Activated CD8-positive, alpha-beta memory T cell treated with anti-CD3 and anti-CD28 coated beads, Interleukin-2, amount 50 U/mL, for 24 hours (primary cell): ENCODE measurements around the gene COL4A4.

Experiments used
- DNase-seq: peaks from one replicate; pipeline ENCODE4 v3.0.0-alpha.2; 2020; ENCODE audit errors: extremely low read depth

Gene COL4A4

DNA sequence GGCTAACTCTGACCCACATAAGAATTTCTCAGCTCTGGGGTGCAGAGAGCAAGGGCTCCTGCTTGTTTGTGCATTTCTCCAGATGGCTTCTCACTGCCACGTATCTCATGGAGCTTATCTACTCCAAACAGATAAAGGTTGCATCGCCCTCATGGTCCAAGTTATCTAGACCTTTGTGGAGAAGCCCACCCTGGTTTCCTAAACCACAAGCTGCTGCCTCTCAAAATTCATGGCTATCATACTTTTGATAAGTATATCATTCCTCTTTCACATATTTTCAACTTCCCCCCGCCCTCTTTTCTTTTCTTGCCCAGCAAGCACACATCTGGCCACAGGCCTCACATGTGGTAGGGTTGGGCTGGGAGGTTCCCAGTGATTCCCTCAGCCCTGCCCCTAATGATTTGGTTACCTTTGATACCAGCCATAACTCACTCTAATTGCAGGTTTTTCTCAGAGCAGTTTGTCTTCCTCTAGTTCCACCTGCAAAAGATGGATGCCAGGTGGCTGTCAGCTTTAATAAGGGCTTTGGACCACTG, 182.1 kb downstream of the COL4A4 start:
- DNase-seq = no peak

GRCh38 chr2:226979004-226979403, 185.0 kb downstream of the COL4A4 start:
- no peak for DNase-seq

DNA sequence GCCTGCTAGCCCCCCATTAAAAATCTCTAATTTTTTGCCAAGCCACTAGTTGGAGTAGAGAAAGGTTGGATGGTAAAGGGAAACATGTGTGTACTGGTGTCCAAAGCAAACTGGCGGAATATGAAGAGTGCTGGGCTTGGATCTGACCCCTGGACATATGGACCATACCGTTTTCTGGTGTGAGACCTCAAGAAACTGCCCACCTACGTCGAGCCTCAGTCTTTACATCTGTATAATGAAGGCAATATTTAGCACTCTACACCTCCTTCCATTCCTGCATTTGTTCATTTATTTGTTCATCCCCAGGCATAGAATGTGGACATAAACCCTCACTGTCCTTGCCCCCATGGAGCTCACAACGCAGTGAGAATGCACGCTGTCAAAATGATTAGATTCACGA, 185.7 kb downstream of the COL4A4 start:
- DNase-seq = no peak

- DNase-seq = no peak
Observed at GRCh38 chr2:226977775-226978190, 186.2 kb downstream of the COL4A4 start.

DNA sequence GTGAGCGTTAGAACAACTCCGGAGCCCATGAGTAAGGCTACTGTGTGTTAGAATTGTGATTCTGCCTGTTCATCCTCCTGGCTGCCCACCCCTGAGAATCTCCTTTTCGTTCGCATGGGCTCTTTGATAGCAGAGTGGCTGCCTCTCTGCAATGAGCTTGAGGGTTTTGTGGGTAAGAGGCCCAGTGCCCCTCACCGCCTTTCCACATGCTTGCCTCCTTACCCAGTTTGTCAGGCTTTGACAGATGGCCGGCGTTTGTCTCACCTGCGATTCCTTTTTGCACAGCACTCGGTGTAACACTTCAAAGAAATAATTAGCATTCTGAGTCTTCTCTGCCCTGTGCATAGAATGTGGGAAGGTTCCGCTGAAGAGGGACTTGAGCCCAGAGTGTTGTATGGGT, 190.2 kb downstream of the COL4A4 start:
- DNase-seq = no peak

- DNase-seq = no peak
Observed at GRCh38 chr2:226971770-226972169, 192.2 kb downstream of the COL4A4 start.

DNA sequence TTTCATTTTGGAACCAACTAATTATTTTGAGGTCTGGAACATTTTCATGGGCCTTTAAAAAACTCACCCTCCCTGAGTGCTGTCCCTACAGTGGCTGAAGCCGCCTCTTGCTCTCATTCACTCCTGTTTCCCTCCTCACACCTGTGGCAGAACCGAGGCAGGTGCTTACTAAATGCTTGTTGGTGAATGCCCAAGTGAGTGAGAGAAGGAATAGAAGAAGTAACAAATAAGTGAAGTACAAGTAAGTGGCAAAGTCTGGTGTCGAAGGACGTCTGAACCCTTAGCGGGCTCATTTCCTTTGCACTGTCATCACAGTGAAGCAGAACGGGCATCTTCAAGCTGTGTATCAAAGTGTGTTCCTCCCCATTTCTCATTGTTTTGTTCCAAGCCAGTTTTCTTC, 192.9 kb downstream of the COL4A4 start:
- DNase-seq = no peak

GRCh38 chr2:226970362-226970761, 193.6 kb downstream of the COL4A4 start:
- DNase-seq = no peak

DNA sequence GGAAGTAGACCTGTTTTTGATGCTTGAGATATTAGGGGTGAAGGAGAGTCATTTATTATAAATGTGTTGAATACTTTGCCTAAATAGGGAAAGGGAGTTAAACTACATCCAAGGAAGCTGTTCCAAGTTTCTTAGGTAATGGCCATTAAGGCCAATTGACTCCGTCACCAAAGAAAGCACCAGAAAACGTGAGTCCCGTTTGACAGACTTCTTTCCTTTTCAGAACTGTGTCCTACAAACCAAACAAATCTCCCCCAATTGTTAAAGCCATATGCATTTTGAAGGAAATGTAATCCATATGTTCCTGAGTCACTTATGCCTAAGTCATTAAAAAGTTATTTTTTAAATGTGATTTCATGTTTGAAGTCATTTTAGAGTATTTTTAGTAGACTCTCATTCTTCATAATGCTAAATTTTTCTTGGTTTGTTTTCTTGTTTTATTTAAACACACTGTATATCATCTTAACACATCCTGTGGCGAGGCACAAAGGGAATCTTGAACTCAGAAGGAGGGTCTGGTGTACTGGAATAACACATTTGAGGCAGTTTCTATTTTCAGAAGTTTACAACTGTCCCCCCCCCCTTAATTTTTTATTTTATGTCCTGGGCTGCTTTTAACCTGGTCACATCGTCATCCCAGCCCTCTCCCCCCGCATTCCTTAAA, 194.5 kb downstream of the COL4A4 start:
- no peak for DNase-seq

- DNase-seq = no peak
Observed at GRCh38 chr2:226965376-226965775, 198.6 kb downstream of the COL4A4 start.

GRCh38 chr2:226963528-226963927, 200.5 kb downstream of the COL4A4 start:
- no peak for DNase-seq

DNA sequence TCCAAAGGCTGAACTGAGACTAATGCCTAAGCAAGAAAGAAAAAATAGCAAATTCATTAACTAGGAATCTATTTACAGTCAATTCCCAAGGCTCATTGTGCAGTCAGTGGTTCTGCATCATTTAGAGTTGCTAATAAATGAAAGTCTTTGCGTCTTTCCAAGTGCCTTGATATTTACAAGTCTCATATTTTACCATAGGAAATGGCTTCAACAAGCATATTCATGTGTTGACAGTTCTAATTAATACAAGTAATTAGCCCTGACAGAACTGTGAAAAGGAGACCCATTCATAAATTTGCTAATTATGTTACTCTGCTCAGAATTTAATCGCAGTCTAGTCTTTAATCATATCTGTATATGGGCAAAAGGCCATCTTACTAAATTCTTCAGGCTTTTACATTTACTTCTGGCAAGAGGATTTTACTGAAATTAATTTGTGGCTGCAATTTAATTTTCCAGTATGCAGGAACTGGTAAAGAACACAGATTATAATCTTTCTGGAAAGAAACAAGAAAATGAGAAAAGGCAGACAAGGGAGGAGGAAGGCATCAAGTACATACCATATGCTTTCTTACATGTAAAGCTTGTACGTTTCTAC, 201.7 kb downstream of the COL4A4 start:
- DNase-seq = no peak

DNA sequence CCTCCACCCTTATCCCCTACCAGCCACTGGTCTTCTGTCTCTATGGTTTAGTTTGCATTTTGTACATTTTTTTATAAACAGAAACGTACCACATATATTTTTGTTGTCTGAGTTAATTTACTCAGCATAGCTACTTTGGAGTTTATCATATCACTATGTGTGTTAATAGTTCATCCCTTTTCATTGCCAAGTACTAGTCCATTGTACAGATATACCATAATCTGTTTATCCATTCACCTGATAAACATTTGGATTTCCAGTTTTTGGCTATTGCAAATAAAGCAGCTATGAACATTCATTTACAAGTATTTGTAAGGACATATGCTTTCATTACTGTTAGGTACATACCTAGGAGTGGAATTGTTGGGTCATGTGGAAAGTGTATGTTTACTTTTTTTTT, 204.6 kb downstream of the COL4A4 start:
- DNase-seq = no peak

DNA sequence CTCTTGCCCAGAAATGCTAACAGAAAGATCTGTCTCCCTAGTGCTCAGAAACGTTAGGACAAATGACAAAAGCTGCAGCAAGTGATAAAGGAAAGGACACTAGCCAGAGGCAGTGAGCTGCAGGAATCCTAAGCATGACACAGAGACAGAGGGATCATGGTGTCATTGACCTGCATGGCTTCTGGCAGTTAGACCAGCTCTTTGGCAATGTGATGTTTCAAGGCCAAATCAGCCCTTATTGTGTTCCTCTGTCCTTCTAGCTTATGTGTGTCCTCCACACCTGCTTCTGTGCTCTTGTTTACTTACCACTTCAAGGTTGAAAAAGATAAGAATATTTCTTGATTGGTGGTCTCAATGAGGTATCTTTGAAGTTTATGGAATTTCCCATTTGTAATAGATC, 207.3 kb downstream of the COL4A4 start:
- no peak for DNase-seq

DNA sequence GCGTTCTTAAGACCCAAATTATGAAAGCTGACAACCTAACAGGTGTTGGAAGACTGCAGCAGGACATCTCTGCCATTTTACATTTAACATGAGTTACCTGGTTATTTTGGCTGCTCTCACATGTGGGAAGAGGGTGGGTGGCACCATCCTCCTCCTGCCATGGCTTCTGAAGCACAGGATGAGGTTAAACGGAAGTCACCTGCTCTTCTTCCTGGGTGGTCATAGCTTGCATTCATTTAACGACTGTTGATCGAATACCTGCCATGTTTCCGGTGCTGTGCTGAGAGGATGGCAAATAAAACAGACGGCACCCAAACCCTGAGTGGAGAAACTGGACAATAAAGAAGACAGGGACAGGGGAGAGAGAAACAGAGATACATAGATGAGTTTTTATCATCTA, 210.2 kb downstream of the COL4A4 start:
- DNase-seq = no peak

DNA sequence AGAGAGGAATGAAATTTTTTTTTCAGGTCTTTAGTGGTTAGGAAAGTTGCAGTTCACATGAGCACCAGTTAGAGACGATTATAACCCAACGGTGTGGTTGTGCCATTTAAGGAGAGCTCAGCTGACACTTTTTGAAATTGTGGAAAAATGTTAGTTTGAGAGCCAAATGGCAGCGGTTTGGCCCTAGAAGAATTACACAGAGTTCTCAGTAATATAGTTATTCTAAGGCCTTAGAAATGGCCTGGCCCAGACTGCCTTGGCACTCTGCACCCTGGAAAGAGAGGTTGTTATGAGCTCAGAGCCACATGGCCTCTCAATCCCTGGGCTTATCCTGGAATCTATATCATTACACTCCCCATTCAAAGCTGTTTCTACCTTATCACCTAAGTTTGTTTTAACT, 210.8 kb downstream of the COL4A4 start:
- no peak for DNase-seq
